NCI-H526 treated with DMSO at 0.1 percent for 48 hours (cell line): ENCODE results near the gene HRK.
A peak's percentile ranks its signal among the peaks of the same experiment; 100 is the strongest.
"Not testable (repeated sequence)": the region's sequence is repeated elsewhere in the genome, so short reads cannot be mapped to it uniquely, and the experiment has no call there.

Source experiments
- DNase-seq: peaks from one replicate; lab custom pipeline; 2025; lab: John Stamatoyannopoulos, UW

Gene HRK

DNA sequence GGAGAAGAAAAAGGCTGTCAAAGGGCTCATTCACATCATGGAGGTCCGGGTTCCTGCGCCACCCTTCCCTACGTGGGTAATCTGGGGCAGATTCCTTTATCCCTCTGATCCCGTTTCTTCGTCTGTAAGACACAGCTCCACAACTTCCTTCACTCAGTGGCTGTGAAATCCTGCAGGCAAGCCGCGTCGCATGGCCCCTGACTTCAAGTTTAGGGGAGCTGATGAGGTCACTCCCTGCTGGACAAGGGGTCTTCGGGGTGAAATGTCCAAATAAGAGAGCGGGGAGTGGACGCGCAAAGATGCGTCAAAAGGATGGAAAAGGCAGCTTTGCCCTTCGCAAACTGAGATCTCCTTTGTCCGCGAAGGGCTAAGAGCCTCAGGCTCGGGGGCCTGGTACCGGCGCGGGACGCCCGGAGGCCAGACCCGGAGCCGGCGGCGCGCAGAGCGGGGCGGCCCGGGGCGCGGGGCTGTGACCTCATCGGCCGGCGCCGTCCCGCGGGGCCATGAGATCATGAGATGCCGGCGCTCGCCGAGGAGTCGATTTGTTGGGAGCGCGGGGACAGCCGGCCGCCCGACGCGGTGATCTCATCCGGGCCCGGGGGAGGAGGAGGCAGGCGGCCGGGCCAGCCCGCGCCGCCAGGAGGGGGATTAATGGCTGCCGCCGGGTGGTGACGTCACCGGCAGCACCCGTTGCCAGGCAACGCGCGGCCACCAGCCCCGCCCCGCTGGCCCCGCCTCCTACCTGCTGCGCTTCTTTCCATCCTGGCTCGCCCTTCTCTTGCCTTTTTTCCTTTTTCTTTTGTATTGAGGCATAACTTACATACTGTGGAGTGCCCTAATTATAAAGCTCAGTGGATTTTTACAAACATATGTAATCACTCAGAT is 62.1 kb downstream of the HRK start:
- peak; percentile 66 for DNase-seq

DNA sequence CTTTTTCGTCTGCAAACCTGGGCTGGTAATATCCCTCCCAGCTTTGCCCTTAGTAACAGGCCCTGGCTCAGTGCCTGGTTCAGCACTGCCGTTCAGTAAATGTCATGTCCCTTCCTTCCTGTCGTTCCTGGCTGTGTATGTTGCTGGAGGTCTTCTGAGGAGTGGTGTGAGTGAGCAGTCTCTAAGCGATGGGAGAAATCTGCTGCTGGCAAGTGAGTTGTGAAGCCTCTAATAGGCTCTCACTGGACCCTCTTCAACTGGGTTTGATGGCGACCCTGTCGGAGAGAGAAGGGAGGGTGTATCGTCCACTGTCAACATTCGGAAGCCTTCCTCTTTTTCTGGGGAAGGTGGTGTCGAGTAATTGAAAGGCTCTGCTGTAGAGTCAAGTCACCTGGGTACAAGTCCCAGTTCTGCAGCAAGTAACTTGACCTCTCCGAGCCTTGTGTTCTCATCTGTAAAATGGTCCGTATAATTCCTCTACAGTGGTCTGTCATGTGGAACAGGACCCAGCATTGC is 62.8 kb downstream of the HRK start:
- DNase-seq, result no peak

GRCh38 chr12:116814766-116815165 is 66.5 kb downstream of the HRK start:
- not testable (repeated sequence) for DNase-seq

- DNase-seq, result no peak
Observed at GRCh38 chr12:116813271-116814041, 67.8 kb downstream of the HRK start.

- DNase-seq, result no peak
Observed at GRCh38 chr12:116812238-116812637, 69.0 kb downstream of the HRK start.

DNA sequence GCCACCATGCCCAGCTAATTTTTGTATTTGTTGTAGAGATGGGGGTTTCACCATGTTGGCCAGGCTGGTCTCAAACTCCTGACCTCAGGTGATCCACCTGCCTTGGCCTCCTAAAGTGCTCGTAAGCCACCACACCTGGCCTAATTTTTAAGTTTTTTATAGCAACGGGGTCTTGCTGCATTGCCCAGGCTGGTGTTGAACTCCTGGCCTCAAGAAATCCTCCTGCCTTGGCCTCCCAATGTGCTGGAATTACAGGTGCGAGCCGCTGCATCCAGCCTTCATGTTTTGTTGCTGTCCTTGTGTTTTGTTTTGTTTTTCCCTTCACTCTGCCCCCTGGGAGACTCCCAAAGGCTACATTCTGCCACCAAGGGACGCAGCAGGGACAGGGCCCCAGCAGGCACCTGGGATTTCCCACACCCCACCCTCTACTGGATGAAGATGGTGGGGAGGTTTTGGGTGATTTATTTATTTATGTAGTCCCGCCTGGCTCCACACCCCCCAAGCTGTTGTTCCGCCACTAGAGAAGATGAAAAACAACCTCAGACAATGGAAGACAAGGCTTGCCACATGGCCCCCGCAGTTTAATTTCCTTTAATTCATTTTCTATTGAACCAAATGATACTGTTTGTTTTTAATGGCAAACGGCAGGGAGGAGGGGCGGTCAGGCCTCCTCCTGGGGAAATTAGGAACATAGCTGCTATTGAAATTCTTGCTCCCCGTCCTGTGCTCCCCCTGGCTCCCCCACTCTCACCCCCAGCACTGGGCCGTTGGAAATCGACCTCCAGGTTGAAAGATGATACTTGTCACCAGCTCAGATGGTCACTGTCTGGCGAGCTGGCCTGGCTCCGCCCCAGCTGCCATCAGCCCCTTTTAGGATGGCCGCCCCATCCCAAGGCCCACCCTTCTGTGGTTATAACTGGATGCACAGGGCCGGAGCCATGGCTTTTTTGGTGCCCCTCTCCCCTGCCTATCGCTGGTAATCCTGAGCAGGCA is 72.8 kb downstream of the HRK start:
- no peak for DNase-seq

DNA sequence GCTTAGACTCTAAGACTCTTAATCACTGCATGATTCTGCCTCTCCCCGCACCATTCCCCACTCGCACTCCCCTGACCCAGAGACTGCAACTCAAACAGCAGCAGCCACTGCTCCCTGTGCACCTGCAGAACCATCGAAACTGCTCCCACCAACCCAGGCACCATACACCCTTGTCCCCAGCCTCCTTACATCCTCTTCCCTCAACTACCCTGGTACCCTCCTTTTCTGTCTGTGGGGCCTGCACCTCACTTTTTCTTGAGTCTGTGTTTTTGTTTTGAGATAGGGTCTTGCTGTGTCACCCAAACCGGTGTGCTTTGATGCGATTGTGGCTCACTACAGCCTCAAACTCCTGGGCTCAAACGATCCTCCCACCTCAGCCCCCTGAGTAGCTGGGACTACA is 73.7 kb downstream of the HRK start:
- no peak for DNase-seq

DNA sequence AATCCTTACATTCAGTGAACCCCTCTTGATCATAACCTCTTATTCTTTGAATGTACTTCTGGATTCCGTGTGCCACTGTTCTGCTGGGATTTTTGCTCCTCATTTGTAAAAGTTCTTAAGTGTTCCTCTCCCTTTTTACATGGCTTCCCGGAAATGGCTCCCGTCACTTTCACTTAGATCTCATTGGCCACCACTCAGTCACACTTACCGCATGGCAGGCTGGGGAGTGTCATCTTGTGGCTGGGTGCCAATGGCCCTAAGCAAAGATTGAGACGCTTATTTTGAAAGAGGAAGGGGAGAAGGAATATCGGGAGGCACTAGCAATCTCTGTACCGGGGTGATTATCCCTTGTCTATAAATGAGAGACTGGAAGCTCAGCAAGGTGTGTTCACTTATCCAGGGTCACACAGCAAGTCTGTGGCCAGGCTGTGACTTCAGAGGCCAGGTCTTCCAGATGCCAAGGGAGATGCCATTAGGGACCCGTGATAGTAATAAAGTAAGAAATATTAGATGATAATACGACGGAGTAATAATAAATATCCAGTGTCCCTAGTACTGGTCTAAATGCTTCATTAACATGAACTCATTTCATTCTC is 74.3 kb downstream of the HRK start:
- no peak for DNase-seq
